Ovary (tissue), 9 donors: ENCODE results near the gene NUP93. TPM values are rescaled to one million over a fixed set of nuclear protein-coding genes. Genes with fewer than 3 reads are reported as not detected.

Experiments used
- DNase-seq, 5 donors: peaks; one replicate each; pipeline ENCODE4 v3.0.0-alpha.2; 2019 to 2020
- H3K27ac ChIP-seq, 2 donors: fragments of 200-600 bp; one replicate each; pipeline versions ENCODE4 v1.5.1 to v1.8.0; 2019 to 2022
- H3K27me3 ChIP-seq: fragments of 200-600 bp; one replicate; pipeline ENCODE4 v1.8.0; 2022
- H3K36me3 ChIP-seq: fragments of 200-600 bp; sonication (generic); one replicate; pipeline ENCODE4 v1.5.1; 2019
- H3K4me1 ChIP-seq: one replicate; pipeline ENCODE4 v1.8.1; 2013; ENCODE audit warnings: mild to moderate bottlenecking, moderate library complexity; ENCODE audit not compliant: insufficient read depth
- H3K4me3 ChIP-seq: fragments of 200-600 bp; sonication (generic); one replicate; pipeline ENCODE4 v1.5.1; 2017
- H3K9me3 ChIP-seq, 2 donors: fragments of 200-600 bp in 1 of 2; sonication (generic) in 1 of 2; one replicate each; pipeline versions ENCODE4 v1.5.1 to v1.8.1; 2013 to 2019; ENCODE audit warnings: mild to moderate bottlenecking in 1 of 2, moderate library complexity in 1 of 2
- CTCF ChIP-seq, 3 donors: fragments of 450-650 bp in 2 of 3; fragments of 200-600 bp in 1 of 3; IDR thresholded peaks; one replicate each; pipeline versions ENCODE4 v1.5.1 to v1.8.0; 2016 to 2022; ENCODE audit warnings: antibody characterized with exemption in 3 of 3, mild to moderate bottlenecking in 1 of 3
- EP300 ChIP-seq: sonication (generic); formaldehyde crosslinking; IDR thresholded peaks from one replicate; pipeline ENCODE4 v1.6.1; 2017; ENCODE audit warnings: antibody characterized with exemption
- POLR2A ChIP-seq: fragments of 450-650 bp; IDR thresholded peaks from one replicate; pipeline ENCODE4 v1.6.1; 2017; ENCODE audit warnings: antibody characterized with exemption, mild to moderate bottlenecking, moderate library complexity
- WGBS, 3 donors: extraction: QIAGEN DNeasy Blood & Tissue Kit in 1 of 3; methylation state at CpG; one replicate each; pipeline versions ENCODE4 v1.1.5 to v1.1.7; 2013 to 2017; 5-methylcytosine and 5-hydroxymethylcytosine counted together
- intact Hi-C, 4 donors: fragments of 100-400 bp; cut with DNase I; formaldehyde crosslinking; loops; one replicate each; pipeline versions ENCODE4 v1.11.0 to v1.15.1; 2022 to 2023
- polyA plus RNA-seq, 2 donors: library from polyadenylated mRNA; stranded (reverse); fragments of 200-250 nt in 1 of 2; fragments of 350-450 nt in 1 of 2; fragmentation: Illumina TruSeq in 1 of 2; extraction: RNeasy Lipid Tissue Mini Kit (QIAGEN cat#74804) in 1 of 2; gene quantifications; one replicate each; pipeline ENCODE4 v1.2.3, GENCODE V29; 2013 to 2014
- total RNA-seq, 7 donors: library from RNA; depleted of rRNA in 2 of 7; stranded (reverse); fragments of >200 nt in 2 of 7; fragmentation: NEBNext Ultra II Directional in 3 of 7; extraction: Animal tissue kit (Norgen Biotek cat#: 25700) in 3 of 7; gene quantifications; one replicate each; pipeline versions ENCODE4 v1.1.0 to v1.2.4, GENCODE V29; 2016 to 2023
- donor health status: DM: no; HTN: no; CAD: no; lungs with moderate emphysema.
- donor health status: DM: no; HTN: no; CAD: no.
- donor health status: Bipolar disorder and iron deficiency.
- donor health status: DM: yes; HTN: yes; CAD: no.
- donor health status: DM: no; HTN: no; CAD: no.
- donor health status: DM: yes; HTN: yes; CAD: no.

NUP93 gene
- total and polyA plus RNA-seq, 9 donors = 24.1 to 53.9 (median 42.7) TPM

DNA sequence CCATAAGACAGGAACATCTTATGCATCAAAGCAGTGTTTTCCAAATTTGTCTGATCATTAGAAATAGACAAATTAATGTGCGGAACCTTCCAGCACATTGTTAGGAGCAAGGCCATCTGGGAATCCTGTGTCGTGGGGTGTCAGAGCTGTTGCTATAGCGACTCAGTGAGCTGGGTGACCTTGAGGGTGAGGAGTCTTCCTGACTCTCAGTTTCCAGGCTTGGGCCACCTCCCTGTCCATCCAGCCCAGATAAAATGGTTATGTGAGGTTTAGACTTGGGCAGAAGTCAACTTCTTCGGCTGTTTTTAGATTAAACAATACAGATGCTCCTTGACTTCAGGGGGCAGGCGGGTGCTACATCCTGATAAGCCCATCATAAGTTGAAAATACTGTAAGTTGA lies 27.1 kb upstream of the NUP93 start:
- Histone ChIP-seq H3K9me3 (no peaks in the 10 kb centered on the region), H3K27ac (no peak overlapping the region), H3K27me3 (no peaks in the 10 kb centered on the region), H3K4me1 (no peaks in the 10 kb centered on the region), H3K4me3 (no peak overlapping the region), H3K36me3 (no peaks in the 10 kb centered on the region)
- intact Hi-C loops = loop anchor here in 2 of 4 donors (5.0 to 10.0 kb wide), 3 partner anchors 126 to 188 kb away; no protein-coding TSS in a partner anchor
- 69 to 86% (median 73%) methylated on average over 5 of the region's 5 CpGs for WGBS, 3 donors
- DNase-seq = no peak
- no peak for TF ChIP-seq CTCF (IDR thresholded peaks at IDR 0.05)
- no peak for TF ChIP-seq EP300
- TF ChIP-seq POLR2A = no peak

- TF ChIP-seq POLR2A (no peak), EP300 (no peak), CTCF (IDR thresholded peaks at IDR 0.05) (no peak)
- 54 to 58% (median 57%) methylated on average over 13 of the region's 13 CpGs for WGBS, 3 donors
- Histone ChIP-seq H3K27ac (no peak overlapping the region), H3K27me3 (no peaks in the 10 kb centered on the region), H3K4me1 (no peaks in the 10 kb centered on the region), H3K9me3 (no peaks in the 10 kb centered on the region), H3K36me3 (no peaks in the 10 kb centered on the region), H3K4me3 (no peak overlapping the region)
- no peak for DNase-seq
- intact Hi-C loops = loop anchor here in 1 of 4 donors (10.0 kb wide), 1 partner anchor 194 kb away; no protein-coding TSS in a partner anchor
These were observed 21.1 kb upstream of the NUP93 start for GRCh38 chr16:56708525-56709442.

DNA sequence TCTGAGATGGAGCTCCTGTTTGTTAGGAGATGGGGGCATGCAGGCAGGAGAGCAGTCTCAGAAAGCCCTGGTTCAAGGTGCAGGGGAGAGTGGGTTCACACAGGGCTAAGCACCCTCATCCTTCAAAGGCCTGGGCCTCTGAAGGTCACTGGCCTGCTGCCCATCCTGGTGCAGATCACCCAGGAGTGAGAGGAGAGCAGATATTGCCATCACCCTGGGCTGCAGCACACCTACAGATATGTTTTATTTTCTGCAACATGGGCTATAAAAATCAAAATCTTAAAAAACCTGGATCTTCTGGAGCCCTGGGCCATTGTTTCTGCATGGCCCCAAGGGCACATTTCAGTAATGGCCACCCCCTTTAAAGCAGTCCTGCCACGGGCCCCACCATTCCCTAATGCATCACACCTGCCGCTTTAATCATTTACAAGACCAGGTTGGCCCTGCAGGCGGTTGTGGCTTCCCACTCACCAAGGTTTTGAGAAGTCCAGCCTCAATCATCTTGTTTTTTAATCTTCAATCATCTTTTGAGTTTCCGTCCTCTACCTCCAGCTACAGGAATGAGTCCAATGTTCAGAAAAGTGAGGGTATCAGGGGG lies 20.4 kb upstream of the NUP93 start:
- Histone ChIP-seq H3K4me3 (no peak overlapping the region), H3K27me3 (no peaks in the 10 kb centered on the region), H3K9me3 (no peaks in the 10 kb centered on the region), H3K36me3 (no peaks in the 10 kb centered on the region), H3K27ac (no peak overlapping the region), H3K4me1 (no peaks in the 10 kb centered on the region)
- no peak for TF ChIP-seq CTCF (IDR thresholded peaks at IDR 0.05)
- TF ChIP-seq EP300 = no peak
- TF ChIP-seq POLR2A = no peak
- WGBS, 3 donors = 79 to 88% (median 85%) methylated on average over 4 of the region's 4 CpGs
- no peak for DNase-seq
- intact Hi-C loops = loop anchor here in 1 of 4 donors (10.0 kb wide), 1 partner anchor 195 kb away; no protein-coding TSS in a partner anchor

- TF ChIP-seq CTCF (IDR thresholded peaks at IDR 0.05) (no peak), EP300 (no peak), POLR2A (no peak)
- no peaks in the 10 kb centered on the region for H3K36me3 ChIP-seq
- intact Hi-C loops = no loop called here
- WGBS, 3 donors = 73 to 89% (median 89%) methylated on average over 3 of the region's 3 CpGs
- no peaks in the 10 kb centered on the region for H3K9me3 ChIP-seq
- H3K4me3 ChIP-seq = no peak overlapping the region
- DNase-seq = no peak
- H3K27ac ChIP-seq = no peak overlapping the region
- no peaks in the 10 kb centered on the region for H3K27me3 ChIP-seq
- no peaks in the 10 kb centered on the region for H3K4me1 ChIP-seq
These were observed 19.7 kb upstream of the NUP93 start for GRCh38 chr16:56710181-56710737.
